Gastrocnemius medialis (tissue), 4 donors: ENCODE measurements around the gene DOK5.

Experiments
- CTCF ChIP-seq, 5 experiments: fragments of 450-650 bp in 3 of 5; fragments of 200-600 bp in 2 of 5; sonication (generic) in 2 of 5; IDR thresholded peaks in 4 of 5; conservative IDR thresholded peaks in 1 of 5; 1 replicate in 4 of 5; 2 replicates in 1 of 5; pipeline ENCODE4 v1.5.1; 2016 to 2019; ENCODE audit warnings: antibody characterized with exemption in 5 of 5, mild to moderate bottlenecking in 3 of 5, moderate library complexity in 3 of 5
- POLR2A ChIP-seq, 2 donors: fragments of 450-650 bp; IDR thresholded peaks; one replicate each; pipeline ENCODE4 v1.6.1; 2017; ENCODE audit warnings: antibody characterized with exemption in 2 of 2, mild to moderate bottlenecking in 2 of 2, moderate library complexity in 2 of 2

GRCh38 chr20:54590856-54591255 is 115.5 kb downstream of the DOK5 start:
- TF ChIP-seq CTCF (IDR thresholded peaks at IDR 0.05 in 4 of 5, conservative IDR thresholded peaks at IDR 0.05 in 1 of 5) (no peak), POLR2A (IDR thresholded peaks at IDR 0.05) (no peak)
